Measurements from ENCODE around the gene ATAD5.
A peak's percentile ranks its signal among the peaks of the same experiment; 100 is the strongest.

Gene ATAD5

GRCh38 chr17:30854146-30854545, 22.4 kb downstream of the ATAD5 start:
- Histone ChIP-seq H3K27me3 (replicated peaks; ENCODE audit: control insufficient read depth, insufficient read depth, low read length, poor library complexity, severe bottlenecking) (no peaks in the 10 kb centered on the region), H3K27ac (ENCODE audit: insufficient read depth, low read length, poor library complexity, severe bottlenecking) (no peak overlapping the region), H3K4me1 (ENCODE audit: control insufficient read depth, insufficient read depth, low read length, poor library complexity, severe bottlenecking) (no peaks in the 10 kb centered on the region), H3K9me3 (ENCODE audit: control insufficient read depth, low read length) (no peaks in the 10 kb centered on the region), H3K4me3 (ENCODE audit: insufficient read depth, low read depth, low read length, poor library complexity, severe bottlenecking) (no peak overlapping the region), H3K36me3 (ENCODE audit: control insufficient read depth, insufficient read depth, low read length) (no peaks in the 10 kb centered on the region)
- no peak for DNase-seq

- Histone ChIP-seq H3K9me3 (ENCODE audit: control insufficient read depth, low read length) (no peaks in the 10 kb centered on the region), H3K4me3 (ENCODE audit: insufficient read depth, low read depth, low read length, poor library complexity, severe bottlenecking) (no peak overlapping the region), H3K4me1 (ENCODE audit: control insufficient read depth, insufficient read depth, low read length, poor library complexity, severe bottlenecking) (no peaks in the 10 kb centered on the region), H3K27me3 (replicated peaks; ENCODE audit: control insufficient read depth, insufficient read depth, low read length, poor library complexity, severe bottlenecking) (no peaks in the 10 kb centered on the region), H3K27ac (ENCODE audit: insufficient read depth, low read length, poor library complexity, severe bottlenecking) (no peak overlapping the region), H3K36me3 (ENCODE audit: control insufficient read depth, insufficient read depth, low read length) (no peaks in the 10 kb centered on the region)
- DNase-seq, result no peak
Observed at GRCh38 chr17:30858556-30859250, 26.9 kb downstream of the ATAD5 start.

- Histone ChIP-seq H3K4me1 (ENCODE audit: control insufficient read depth, insufficient read depth, low read length, poor library complexity, severe bottlenecking) (no peaks in the 10 kb centered on the region), H3K9me3 (ENCODE audit: control insufficient read depth, low read length) (no peaks in the 10 kb centered on the region), H3K27ac (ENCODE audit: insufficient read depth, low read length, poor library complexity, severe bottlenecking) (no peak overlapping the region), H3K36me3 (ENCODE audit: control insufficient read depth, insufficient read depth, low read length) (no peaks in the 10 kb centered on the region), H3K27me3 (replicated peaks; ENCODE audit: control insufficient read depth, insufficient read depth, low read length, poor library complexity, severe bottlenecking) (no peaks in the 10 kb centered on the region), H3K4me3 (ENCODE audit: insufficient read depth, low read depth, low read length, poor library complexity, severe bottlenecking) (no peak overlapping the region)
- no peak for DNase-seq
Observed at GRCh38 chr17:30864636-30865035, 32.9 kb downstream of the ATAD5 start.

DNA sequence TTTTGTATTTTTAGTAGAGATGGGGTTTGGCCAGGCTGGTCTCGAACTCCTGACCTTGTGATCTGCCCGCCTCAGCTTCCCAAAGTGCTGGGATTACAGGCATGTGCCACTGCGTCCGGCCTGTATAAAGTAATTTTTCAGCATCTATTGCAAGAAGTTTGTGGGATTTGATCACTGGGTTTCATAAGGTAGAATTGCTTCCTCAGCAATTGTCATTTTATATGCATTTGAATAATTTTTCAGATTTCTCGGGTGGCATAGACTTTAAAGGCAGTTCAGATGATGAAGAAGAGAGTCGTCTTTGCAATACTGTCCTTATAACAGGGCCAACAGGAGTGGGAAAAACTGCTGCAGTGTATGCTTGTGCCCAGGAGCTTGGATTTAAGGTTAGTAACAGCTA, 37.2 kb downstream of the ATAD5 start:
- Histone ChIP-seq H3K4me3 (ENCODE audit: insufficient read depth, low read depth, low read length, poor library complexity, severe bottlenecking) (no peak overlapping the region), H3K9me3 (ENCODE audit: control insufficient read depth, low read length) (no peaks in the 10 kb centered on the region), H3K36me3 (ENCODE audit: control insufficient read depth, insufficient read depth, low read length) (no peaks in the 10 kb centered on the region), H3K27me3 (replicated peaks; ENCODE audit: control insufficient read depth, insufficient read depth, low read length, poor library complexity, severe bottlenecking) (no peaks in the 10 kb centered on the region), H3K4me1 (ENCODE audit: control insufficient read depth, insufficient read depth, low read length, poor library complexity, severe bottlenecking) (no peaks in the 10 kb centered on the region), H3K27ac (ENCODE audit: insufficient read depth, low read length, poor library complexity, severe bottlenecking) (no peak overlapping the region)
- DNase-seq, result no peak

DNA sequence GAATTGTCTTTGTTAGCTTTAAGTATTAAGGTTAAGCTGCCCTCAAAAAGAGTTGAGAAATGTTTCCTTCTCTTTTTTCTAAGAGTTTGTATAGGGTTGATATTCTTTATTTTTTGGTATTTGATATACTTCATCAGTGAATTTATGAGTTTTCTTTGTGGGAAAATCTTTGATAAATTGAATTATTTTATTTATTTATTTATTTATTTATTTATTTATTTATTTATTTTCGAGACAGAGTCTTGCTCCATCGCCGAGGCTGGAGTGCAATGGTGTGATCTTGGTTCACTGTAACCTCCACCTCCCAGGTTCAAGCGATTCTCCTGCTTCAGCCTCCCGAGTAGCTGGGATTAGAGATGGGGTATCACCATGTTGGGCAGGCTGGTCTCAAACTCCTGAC, 54.4 kb downstream of the ATAD5 start:
- Histone ChIP-seq H3K27me3 (replicated peaks; ENCODE audit: control insufficient read depth, insufficient read depth, low read length, poor library complexity, severe bottlenecking) (no peaks in the 10 kb centered on the region), H3K9me3 (ENCODE audit: control insufficient read depth, low read length) (no peaks in the 10 kb centered on the region), H3K27ac (ENCODE audit: insufficient read depth, low read length, poor library complexity, severe bottlenecking) (no peak overlapping the region), H3K4me3 (ENCODE audit: insufficient read depth, low read depth, low read length, poor library complexity, severe bottlenecking) (no peak overlapping the region), H3K4me1 (ENCODE audit: control insufficient read depth, insufficient read depth, low read length, poor library complexity, severe bottlenecking) (no peaks in the 10 kb centered on the region), H3K36me3 (ENCODE audit: control insufficient read depth, insufficient read depth, low read length) (no peaks in the 10 kb centered on the region)
- DNase-seq, result no peak

DNA sequence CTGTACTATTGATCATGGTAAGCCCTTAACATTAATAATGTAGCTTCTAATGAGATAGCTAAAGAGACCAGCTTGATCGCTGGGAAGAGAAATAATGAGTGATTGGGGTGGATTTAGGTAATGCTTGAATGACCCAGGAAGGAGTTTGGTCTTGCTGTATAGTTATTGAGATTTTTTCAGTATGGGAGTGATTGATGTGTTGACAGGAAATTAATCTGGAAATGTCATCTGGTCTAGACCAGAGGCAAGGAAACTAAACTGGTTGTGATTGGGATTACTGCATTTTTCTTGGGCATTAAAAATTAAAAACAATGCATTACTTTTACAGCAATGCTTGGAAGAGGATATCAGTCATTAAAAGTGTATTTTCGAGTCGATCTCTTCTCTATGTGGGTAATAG, 62.5 kb downstream of the ATAD5 start:
- H3K4me3 ChIP-seq (ENCODE audit: insufficient read depth, low read depth, low read length, poor library complexity, severe bottlenecking), result no peak overlapping the region
- DNase-seq, result no peak
- H3K9me3 ChIP-seq (ENCODE audit: control insufficient read depth, low read length), result no peaks in the 10 kb centered on the region
- H3K27me3 ChIP-seq (replicated peaks; ENCODE audit: control insufficient read depth, insufficient read depth, low read length, poor library complexity, severe bottlenecking), result no peaks in the 10 kb centered on the region
- peaks cover 8% of the 10 kb centered on the region for H3K36me3 ChIP-seq (ENCODE audit: control insufficient read depth, insufficient read depth, low read length)
- H3K4me1 ChIP-seq (ENCODE audit: control insufficient read depth, insufficient read depth, low read length, poor library complexity, severe bottlenecking), result no peaks in the 10 kb centered on the region
- no peak overlapping the region for H3K27ac ChIP-seq (ENCODE audit: insufficient read depth, low read length, poor library complexity, severe bottlenecking)

- peaks cover 20% of the 10 kb centered on the region for H3K36me3 ChIP-seq (ENCODE audit: control insufficient read depth, insufficient read depth, low read length)
- H3K27me3 ChIP-seq (replicated peaks; ENCODE audit: control insufficient read depth, insufficient read depth, low read length, poor library complexity, severe bottlenecking), result no peaks in the 10 kb centered on the region
- H3K4me3 ChIP-seq (ENCODE audit: insufficient read depth, low read depth, low read length, poor library complexity, severe bottlenecking), result no peak overlapping the region
Observed at GRCh38 chr17:30897311-30897710, 65.5 kb downstream of the ATAD5 start.

GRCh38 chr17:30905742-30906100, 74.0 kb downstream of the ATAD5 start:
- Histone ChIP-seq H3K4me1 (ENCODE audit: control insufficient read depth, insufficient read depth, low read length, poor library complexity, severe bottlenecking) (peaks cover 9% of the 10 kb centered on the region), H3K36me3 (ENCODE audit: control insufficient read depth, insufficient read depth, low read length) (peaks cover 11% of the 10 kb centered on the region), H3K4me3 (ENCODE audit: insufficient read depth, low read depth, low read length, poor library complexity, severe bottlenecking) (peak overlapping the region; percentile 93), H3K27ac (ENCODE audit: insufficient read depth, low read length, poor library complexity, severe bottlenecking) (peak overlapping the region; percentile 78), H3K27me3 (replicated peaks; ENCODE audit: control insufficient read depth, insufficient read depth, low read length, poor library complexity, severe bottlenecking) (no peaks in the 10 kb centered on the region), H3K9me3 (ENCODE audit: control insufficient read depth, low read length) (no peaks in the 10 kb centered on the region)
- DNase-seq, result no peak

More at GRCh38 chr17:30897311-30897710, 65.5 kb downstream of the ATAD5 start:
- Histone ChIP-seq H3K9me3 (ENCODE audit: control insufficient read depth, low read length) (no peaks in the 10 kb centered on the region), H3K4me1 (ENCODE audit: control insufficient read depth, insufficient read depth, low read length, poor library complexity, severe bottlenecking) (no peaks in the 10 kb centered on the region), H3K27ac (ENCODE audit: insufficient read depth, low read length, poor library complexity, severe bottlenecking) (no peak overlapping the region)
- DNase-seq, result no peak

DNA sequence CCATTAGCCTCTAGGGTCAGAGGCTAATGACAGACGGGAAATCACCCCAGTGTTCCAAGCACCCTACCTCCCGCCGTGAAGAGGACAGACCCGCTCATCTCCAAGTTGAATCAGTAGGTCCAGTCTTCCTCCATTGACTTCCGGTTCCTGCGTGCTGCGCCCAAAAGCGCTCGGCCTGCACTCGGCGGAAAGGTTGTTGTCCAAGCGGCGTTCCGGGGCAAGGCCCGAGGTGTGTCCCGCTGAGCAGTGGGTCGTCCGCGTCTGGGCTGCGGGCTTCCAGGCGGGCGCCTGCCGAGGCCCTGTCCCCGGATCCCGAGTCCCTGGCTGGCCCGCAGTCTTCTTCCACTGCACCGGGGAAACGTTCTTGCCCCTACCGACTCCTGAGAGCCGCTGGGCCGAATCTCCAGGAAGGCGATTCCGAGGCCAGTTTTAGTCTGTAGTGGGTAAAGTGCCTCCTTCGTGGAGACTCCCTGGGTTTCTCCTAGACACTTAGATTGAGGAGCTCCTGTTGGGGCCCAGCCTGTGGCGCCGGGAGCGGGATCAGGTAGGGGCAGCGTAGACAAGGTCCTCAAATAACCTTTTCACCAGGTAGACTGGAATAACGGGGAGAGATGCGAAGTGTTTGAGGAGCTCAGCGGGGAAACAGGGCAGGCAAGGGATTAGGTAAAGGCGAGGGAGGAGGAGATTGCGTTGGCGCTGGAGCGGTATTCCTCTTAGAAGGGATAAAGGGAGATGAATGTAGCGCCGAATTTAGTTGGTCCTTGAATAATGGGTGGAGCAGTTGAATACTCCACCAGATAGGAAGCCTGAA, 74.5 kb downstream of the ATAD5 start, which contains the start of gene TEFM:
TSS of gene TEFM (minus strand) at position 138 of the 811 bp plus-strand sequence. CDS start at position 98, 40 bp downstream.
- H3K36me3 ChIP-seq (ENCODE audit: control insufficient read depth, insufficient read depth, low read length), result peaks cover 9% of the 10 kb centered on the region
- no peaks in the 10 kb centered on the region for H3K27me3 ChIP-seq (replicated peaks; ENCODE audit: control insufficient read depth, insufficient read depth, low read length, poor library complexity, severe bottlenecking)
- peak within 1 kb of the TSS; percentile 93 for H3K4me3 ChIP-seq (ENCODE audit: insufficient read depth, low read depth, low read length, poor library complexity, severe bottlenecking)
- DNase-seq, result peak; percentile 65 to 79 (median 74)
- peaks cover 9% of the 10 kb centered on the region for H3K4me1 ChIP-seq (ENCODE audit: control insufficient read depth, insufficient read depth, low read length, poor library complexity, severe bottlenecking)
- H3K27ac ChIP-seq (ENCODE audit: insufficient read depth, low read length, poor library complexity, severe bottlenecking), result peak within 1 kb of the TSS; percentile 78
- no peaks in the 10 kb centered on the region for H3K9me3 ChIP-seq (ENCODE audit: control insufficient read depth, low read length)

- Histone ChIP-seq H3K4me1 (ENCODE audit: control insufficient read depth, insufficient read depth, low read length, poor library complexity, severe bottlenecking) (peaks cover 9% of the 10 kb centered on the region), H3K36me3 (ENCODE audit: control insufficient read depth, insufficient read depth, low read length) (no peaks in the 10 kb centered on the region), H3K27ac (ENCODE audit: insufficient read depth, low read length, poor library complexity, severe bottlenecking) (no peak overlapping the region), H3K27me3 (replicated peaks; ENCODE audit: control insufficient read depth, insufficient read depth, low read length, poor library complexity, severe bottlenecking) (no peaks in the 10 kb centered on the region), H3K4me3 (ENCODE audit: insufficient read depth, low read depth, low read length, poor library complexity, severe bottlenecking) (no peak overlapping the region), H3K9me3 (ENCODE audit: control insufficient read depth, low read length) (no peaks in the 10 kb centered on the region)
- DNase-seq, result no peak
Observed at GRCh38 chr17:30908717-30909420, 77.1 kb downstream of the ATAD5 start.

All from effector memory CD4-positive, alpha-beta T cell (primary cell).